Vagina (tissue), 2 donors: ENCODE data around the gene PLEKHA5.

Experiments
- CTCF ChIP-seq, 3 experiments: fragments of 450-650 bp in 2 of 3; fragments of 200-600 bp in 1 of 3; sonication (generic) in 1 of 3; IDR thresholded peaks; one replicate each; pipeline ENCODE4 v1.5.1; 2017 to 2019; ENCODE audit warnings: antibody characterized with exemption in 3 of 3, mild to moderate bottlenecking in 2 of 3, moderate library complexity in 2 of 3
- POLR2A ChIP-seq, 2 donors: fragments of 450-650 bp; IDR thresholded peaks; one replicate each; pipeline ENCODE4 v1.6.1; 2017; ENCODE audit warnings: antibody characterized with exemption in 2 of 2, mild to moderate bottlenecking in 2 of 2, moderate library complexity in 2 of 2
- POLR2AphosphoS5 ChIP-seq, 2 donors: sonication (generic); formaldehyde crosslinking; IDR thresholded peaks; one replicate each; pipeline ENCODE4 v1.9.0; 2017; ENCODE audit warnings: antibody characterized with exemption in 2 of 2, mild to moderate bottlenecking in 2 of 2, low read depth in 1 of 2; ENCODE audit not compliant: insufficient read depth in 1 of 2

GRCh38 chr12:19260135-19260534, 130.6 kb downstream of the PLEKHA5 start:
- TF ChIP-seq POLR2AphosphoS5 (IDR thresholded peaks at IDR 0.05; ENCODE audit: insufficient read depth in 1 of 2, low read depth in 1 of 2), result no peak
- TF ChIP-seq CTCF (IDR thresholded peaks at IDR 0.05), result no peak
- no peak for TF ChIP-seq POLR2A (IDR thresholded peaks at IDR 0.05)
